Measurements from ENCODE around the gene ZER1. TPM values are rescaled to one million over a fixed set of nuclear protein-coding genes. Genes with fewer than 3 reads are reported as not detected.
A peak's percentile ranks its signal among the peaks of the same experiment; 100 is the strongest.

The ZER1 gene
- total and polyA plus RNA-seq, 12 donors = 24.3 to 71.1 (median 58.9) TPM

GRCh38 chr9:128757602-128758001, 14.1 kb downstream of the ZER1 start:
- DNase-seq (no peak), ATAC-seq (no peak)
- no peaks in the 10 kb centered on the region for H3K27me3 ChIP-seq
- peaks cover 0 to 7% (median 0%) of the 10 kb centered on the region in 9 donors for H3K4me1 ChIP-seq
- no peak for TF ChIP-seq CTCF (IDR thresholded peaks at IDR 0.05)
- 90 to 92% methylated on average over 6 of the region's 6 CpGs for WGBS, 2 donors
- H3K36me3 ChIP-seq = peaks cover 0 to 35% (median 20%) of the 10 kb centered on the region in 9 donors
- intact Hi-C loops (cut with DNase I) = no loop called here
- H3K4me3 ChIP-seq = no peak overlapping the region
- H3K9me3 ChIP-seq = no peaks in the 10 kb centered on the region
- H3K27ac ChIP-seq = no peak overlapping the region

- ATAC-seq = peak in 1 of 8 donors; percentile 49
- WGBS, 2 donors = 96 to 97% methylated on average over 16 of the region's 16 CpGs
- H3K27ac ChIP-seq = no peak overlapping the region
- no peaks in the 10 kb centered on the region for H3K9me3 ChIP-seq
- no peak overlapping the region for H3K4me3 ChIP-seq
- peaks cover 0 to 70% (median 43%) of the 10 kb centered on the region in 9 donors for H3K36me3 ChIP-seq
- intact Hi-C loops (cut with DNase I) = no loop called here
- no peaks in the 10 kb centered on the region for H3K27me3 ChIP-seq
- DNase-seq = no peak
- H3K4me1 ChIP-seq = no peaks in the 10 kb centered on the region
- TF ChIP-seq CTCF (IDR thresholded peaks at IDR 0.05) = no peak
These were observed 18.1 kb downstream of the ZER1 start for GRCh38 chr9:128753627-128754026.

- WGBS, 2 donors = 92 to 93% methylated on average over 22 of the region's 22 CpGs
- Histone ChIP-seq H3K27ac (no peak overlapping the region), H3K36me3 (peaks cover 0 to 95% (median 43%) of the 10 kb centered on the region in 9 donors), H3K4me1 (no peaks in the 10 kb centered on the region), H3K9me3 (no peaks in the 10 kb centered on the region), H3K27me3 (no peaks in the 10 kb centered on the region), H3K4me3 (no peak overlapping the region)
- no peak for DNase-seq
- intact Hi-C loops (cut with DNase I) = no loop called here
- no peak for TF ChIP-seq CTCF (IDR thresholded peaks at IDR 0.05)
- no peak for ATAC-seq
These were observed 20.7 kb downstream of the ZER1 start for GRCh38 chr9:128750926-128751595.

- DNase-seq (no peak), ATAC-seq (no peak)
- no peak overlapping the region for H3K27ac ChIP-seq
- intact Hi-C loops (cut with DNase I) = no loop called here
- no peaks in the 10 kb centered on the region for H3K9me3 ChIP-seq
- no peak overlapping the region for H3K4me3 ChIP-seq
- H3K4me1 ChIP-seq = no peaks in the 10 kb centered on the region
- 97 to 100% methylated on average over 1 of the region's 1 CpG for WGBS, 2 donors
- no peaks in the 10 kb centered on the region for H3K27me3 ChIP-seq
- H3K36me3 ChIP-seq = peaks cover 0 to 78% (median 19%) of the 10 kb centered on the region in 9 donors
- no peak for TF ChIP-seq CTCF (IDR thresholded peaks at IDR 0.05)
These were observed 24.5 kb downstream of the ZER1 start for GRCh38 chr9:128747241-128747640.
